Stomach smooth muscle (tissue), 2 donors: ENCODE results near the gene SNRNP200.

Experiments used
- H3K27ac ChIP-seq: one replicate; pipeline ENCODE4 v1.7.0; 2013; ENCODE audit warnings: mild to moderate bottlenecking, low read length, inconsistent platforms
- H3K27me3 ChIP-seq, 2 donors: one replicate each; pipeline ENCODE4 v1.7.0; 2013; ENCODE audit warnings: low read length in 2 of 2; ENCODE audit not compliant: insufficient read depth in 2 of 2, control insufficient read depth in 1 of 2
- H3K36me3 ChIP-seq, 2 donors: one replicate each; pipeline ENCODE4 v1.7.0; 2013; ENCODE audit warnings: low read length in 2 of 2; ENCODE audit not compliant: control insufficient read depth in 2 of 2, insufficient read depth in 2 of 2
- H3K4me1 ChIP-seq: one replicate; pipeline ENCODE4 v1.7.0; 2013; ENCODE audit warnings: low read length; ENCODE audit not compliant: control insufficient read depth, insufficient read depth
- H3K4me3 ChIP-seq, 2 donors: one replicate each; pipeline ENCODE4 v1.7.0; 2013; ENCODE audit warnings: low read length in 2 of 2
- H3K9ac ChIP-seq, 2 donors: one replicate each; pipeline ENCODE4 v1.7.0; 2013; ENCODE audit warnings: low read length in 2 of 2, mild to moderate bottlenecking in 1 of 2
- H3K9me3 ChIP-seq, 2 donors: one replicate each; pipeline ENCODE4 v1.7.0; 2013; ENCODE audit warnings: low read length in 2 of 2; ENCODE audit not compliant: control insufficient read depth in 2 of 2
- donor health status: healthy.
- donor health status: Pancreatic carcinoma.

The SNRNP200 gene

GRCh38 chr2:96239745-96240264 lies 65.5 kb downstream of the SNRNP200 start:
- no peak overlapping the region for H3K27ac ChIP-seq

GRCh38 chr2:96239091-96239490 lies 66.3 kb downstream of the SNRNP200 start:
- Histone ChIP-seq H3K4me3 (no peak overlapping the region), H3K27me3 (no peaks in the 10 kb centered on the region), H3K4me1 (no peaks in the 10 kb centered on the region), H3K36me3 (peaks cover 4 to 5% of the 10 kb centered on the region in 2 donors), H3K27ac (no peak overlapping the region), H3K9ac (no peak overlapping the region), H3K9me3 (no peaks in the 10 kb centered on the region)

More at GRCh38 chr2:96239745-96240264, 65.5 kb downstream of the SNRNP200 start:
- no peaks in the 10 kb centered on the region for H3K9me3 ChIP-seq
- H3K9ac ChIP-seq, result no peak overlapping the region
- no peaks in the 10 kb centered on the region for H3K4me1 ChIP-seq
- no peak overlapping the region for H3K4me3 ChIP-seq
- H3K27me3 ChIP-seq, result no peaks in the 10 kb centered on the region
- peaks cover 4 to 5% of the 10 kb centered on the region in 2 donors for H3K36me3 ChIP-seq

- Histone ChIP-seq H3K27ac (no peak overlapping the region), H3K9ac (no peak overlapping the region), H3K9me3 (no peaks in the 10 kb centered on the region), H3K4me3 (no peak overlapping the region), H3K27me3 (no peaks in the 10 kb centered on the region), H3K36me3 (peaks cover 4 to 5% of the 10 kb centered on the region in 2 donors), H3K4me1 (no peaks in the 10 kb centered on the region)
These were observed 67.1 kb downstream of the SNRNP200 start for GRCh38 chr2:96238266-96238665.

- no peaks in the 10 kb centered on the region for H3K4me1 ChIP-seq
- H3K27ac ChIP-seq, result no peak overlapping the region
- H3K36me3 ChIP-seq, result peaks cover 4 to 5% of the 10 kb centered on the region in 2 donors
- H3K4me3 ChIP-seq, result no peak overlapping the region
- H3K27me3 ChIP-seq, result no peaks in the 10 kb centered on the region
- no peak overlapping the region for H3K9ac ChIP-seq
- no peaks in the 10 kb centered on the region for H3K9me3 ChIP-seq
These were observed 68.5 kb downstream of the SNRNP200 start for GRCh38 chr2:96236882-96237281.

GRCh38 chr2:96233880-96234316 lies 71.4 kb downstream of the SNRNP200 start:
- H3K4me3 ChIP-seq, result no peak overlapping the region
- H3K27me3 ChIP-seq, result no peaks in the 10 kb centered on the region
- no peaks in the 10 kb centered on the region for H3K4me1 ChIP-seq
- no peaks in the 10 kb centered on the region for H3K9me3 ChIP-seq
- no peak overlapping the region for H3K27ac ChIP-seq
- H3K36me3 ChIP-seq, result peaks cover 0 to 2% of the 10 kb centered on the region in 2 donors
- no peak overlapping the region for H3K9ac ChIP-seq

- no peaks in the 10 kb centered on the region for H3K9me3 ChIP-seq
- no peaks in the 10 kb centered on the region for H3K4me1 ChIP-seq
- H3K36me3 ChIP-seq, result peaks cover 0 to 2% of the 10 kb centered on the region in 2 donors
These were observed 71.9 kb downstream of the SNRNP200 start for GRCh38 chr2:96233436-96233835.

GRCh38 chr2:96231316-96231715 lies 74.0 kb downstream of the SNRNP200 start:
- H3K27ac ChIP-seq, result no peak overlapping the region
- H3K9me3 ChIP-seq, result no peaks in the 10 kb centered on the region

More at GRCh38 chr2:96233436-96233835, 71.9 kb downstream of the SNRNP200 start:
- Histone ChIP-seq H3K27me3 (no peaks in the 10 kb centered on the region), H3K4me3 (no peak overlapping the region), H3K27ac (no peak overlapping the region), H3K9ac (no peak overlapping the region)

GRCh38 chr2:96225016-96225533 lies 80.3 kb downstream of the SNRNP200 start:
- Histone ChIP-seq H3K36me3 (peaks cover 0 to 2% of the 10 kb centered on the region in 2 donors), H3K27me3 (no peaks in the 10 kb centered on the region), H3K4me1 (no peaks in the 10 kb centered on the region), H3K9me3 (no peaks in the 10 kb centered on the region), H3K9ac (no peak overlapping the region), H3K27ac (no peak overlapping the region), H3K4me3 (no peak overlapping the region)

More at GRCh38 chr2:96231316-96231715, 74.0 kb downstream of the SNRNP200 start:
- Histone ChIP-seq H3K4me3 (no peak overlapping the region), H3K27me3 (no peaks in the 10 kb centered on the region), H3K4me1 (no peaks in the 10 kb centered on the region), H3K9ac (no peak overlapping the region), H3K36me3 (peaks cover 0 to 2% of the 10 kb centered on the region in 2 donors)
